ENCODE data around the gene MYH6.

GRCh38 chr14:23335623-23336022 is 72.5 kb downstream of the MYH6 start:
- TF ChIP-seq CTCF (IDR thresholded peaks at IDR 0.05): no peak
- TF ChIP-seq EP300 (IDR thresholded peaks at IDR 0.05; ENCODE audit: low read depth): no peak
